SK-N-MC (cell line): ENCODE data around the gene IGF2R.
A peak's percentile ranks its signal among the peaks of the same experiment; 100 is the strongest.

ENCODE experiments used
- DNase-seq: peaks from one replicate; pipeline ENCODE4 v3.0.0-alpha.2; 2011; ENCODE audit warnings: low read depth, low spot score
- H3K27ac ChIP-seq: fragments of 200-600 bp; sonication (generic); 2 replicates; pipeline ENCODE4 v1.5.1; 2016; ENCODE audit warnings: mixed run types
- H3K36me3 ChIP-seq: fragments of 200-600 bp; sonication (generic); 2 replicates; pipeline ENCODE4 v1.6.1; 2017; ENCODE audit warnings: antibody characterized with exemption, low read length, mixed read lengths; ENCODE audit not compliant: insufficient read depth
- H3K4me3 ChIP-seq: fragments of 200-600 bp; sonication (generic); 2 replicates; pipeline ENCODE4 v1.5.1; 2016
- H3K9ac ChIP-seq: fragments of 200-600 bp; sonication (generic); 2 replicates; pipeline ENCODE4 v1.8.0; 2017; ENCODE audit warnings: mixed run types, mixed read lengths; ENCODE audit not compliant: insufficient read length
- H3K9me3 ChIP-seq: fragments of 200-600 bp; sonication (generic); 2 replicates; pipeline ENCODE4 v1.6.1; 2017; ENCODE audit warnings: low read depth, mild to moderate bottlenecking, antibody characterized with exemption, low read length, moderate library complexity, mixed read lengths
- EZH2 ChIP-seq: fragments of 200-600 bp; sonication (generic); IDR thresholded peaks from one replicate; pipeline ENCODE4 v1.6.1; 2017; ENCODE audit warnings: antibody characterized with exemption
- FOXP2 ChIP-seq: optimal IDR thresholded peaks from 2 replicates; pipeline ENCODE3; 2011; ENCODE audit warnings: mild to moderate bottlenecking, moderate library complexity; ENCODE audit not compliant: insufficient read depth; ENCODE audit errors: extremely low read length, control extremely low read depth
- POLR2AphosphoS5 ChIP-seq: IDR thresholded peaks from 2 replicates; pipeline ENCODE4 v1.6.1; 2012; ENCODE audit warnings: mild to moderate bottlenecking, low read depth, low read length, borderline replicate concordance

IGF2R gene

GRCh38 chr6:160002882-160003281 is 34.0 kb downstream of the IGF2R start:
- TF ChIP-seq POLR2AphosphoS5 (no peak), FOXP2 (no peak), EZH2 (no peak)
- Histone ChIP-seq H3K9ac (no peak overlapping the region), H3K9me3 (no peaks in the 10 kb centered on the region), H3K4me3 (no peak overlapping the region), H3K27ac (no peak overlapping the region), H3K36me3 (peaks cover 13% of the 10 kb centered on the region; the same call in 1 of the 2 replicates)
- no peak for DNase-seq

- Histone ChIP-seq H3K4me3 (no peak overlapping the region), H3K36me3 (peaks cover 11% of the 10 kb centered on the region; the same call in 1 of the 2 replicates), H3K9ac (no peak overlapping the region), H3K27ac (no peak overlapping the region), H3K9me3 (no peaks in the 10 kb centered on the region)
- TF ChIP-seq POLR2AphosphoS5 (no peak), FOXP2 (no peak), EZH2 (no peak)
- DNase-seq: no peak
Measured at GRCh38 chr6:160004018-160004417, 35.1 kb downstream of the IGF2R start.

GRCh38 chr6:160004419-160005175 is 35.7 kb downstream of the IGF2R start:
- Histone ChIP-seq H3K9ac (no peak overlapping the region), H3K9me3 (no peaks in the 10 kb centered on the region), H3K36me3 (peaks cover 8% of the 10 kb centered on the region; the same call in 1 of the 2 replicates), H3K4me3 (no peak overlapping the region), H3K27ac (no peak overlapping the region)
- no peak for DNase-seq
- no peak for TF ChIP-seq FOXP2
- TF ChIP-seq EZH2: no peak
- TF ChIP-seq POLR2AphosphoS5: no peak

GRCh38 chr6:160005211-160005610 is 36.3 kb downstream of the IGF2R start:
- Histone ChIP-seq H3K9ac (no peak overlapping the region), H3K9me3 (no peaks in the 10 kb centered on the region), H3K27ac (no peak overlapping the region), H3K4me3 (no peak overlapping the region), H3K36me3 (peaks cover 6% of the 10 kb centered on the region; the same call in 1 of the 2 replicates)
- DNase-seq: no peak
- TF ChIP-seq FOXP2 (no peak), POLR2AphosphoS5 (no peak), EZH2 (no peak)

GRCh38 chr6:160005861-160006540 is 37.1 kb downstream of the IGF2R start:
- TF ChIP-seq EZH2: no peak
- TF ChIP-seq FOXP2: no peak
- no peak for TF ChIP-seq POLR2AphosphoS5
- no peak for DNase-seq
- H3K36me3 ChIP-seq: peaks cover 14% of the 10 kb centered on the region
- H3K4me3 ChIP-seq: no peak overlapping the region
- no peak overlapping the region for H3K27ac ChIP-seq
- no peaks in the 10 kb centered on the region for H3K9me3 ChIP-seq
- no peak overlapping the region for H3K9ac ChIP-seq

- Histone ChIP-seq H3K27ac (no peak overlapping the region), H3K36me3 (peaks cover 25% of the 10 kb centered on the region), H3K4me3 (no peak overlapping the region), H3K9ac (no peak overlapping the region), H3K9me3 (no peaks in the 10 kb centered on the region)
- DNase-seq: no peak
- TF ChIP-seq EZH2: no peak
- TF ChIP-seq POLR2AphosphoS5: no peak
- TF ChIP-seq FOXP2: no peak
Measured at GRCh38 chr6:160007145-160007544, 38.3 kb downstream of the IGF2R start.

- no peaks in the 10 kb centered on the region for H3K9me3 ChIP-seq
- no peak overlapping the region for H3K27ac ChIP-seq
- peaks cover 29% of the 10 kb centered on the region for H3K36me3 ChIP-seq
- H3K9ac ChIP-seq: no peak overlapping the region
- DNase-seq: no peak
- no peak overlapping the region for H3K4me3 ChIP-seq
- TF ChIP-seq EZH2 (no peak), FOXP2 (no peak), POLR2AphosphoS5 (no peak)
Measured at GRCh38 chr6:160007611-160008010, 38.7 kb downstream of the IGF2R start.

GRCh38 chr6:160010067-160010466 is 41.2 kb downstream of the IGF2R start:
- H3K9me3 ChIP-seq: no peaks in the 10 kb centered on the region
- H3K4me3 ChIP-seq: no peak overlapping the region
- H3K9ac ChIP-seq: no peak overlapping the region
- H3K27ac ChIP-seq: no peak overlapping the region
- peaks cover 31% of the 10 kb centered on the region for H3K36me3 ChIP-seq
- no peak for TF ChIP-seq EZH2
- TF ChIP-seq POLR2AphosphoS5: no peak
- TF ChIP-seq FOXP2: no peak
- DNase-seq: no peak

GRCh38 chr6:160013987-160014868 is 45.3 kb downstream of the IGF2R start:
- Histone ChIP-seq H3K27ac (no peak overlapping the region), H3K4me3 (no peak overlapping the region), H3K9ac (peak overlapping the region; percentile 21), H3K9me3 (no peaks in the 10 kb centered on the region), H3K36me3 (peaks cover 40% of the 10 kb centered on the region)
- no peak for DNase-seq
- TF ChIP-seq EZH2 (no peak), FOXP2 (no peak), POLR2AphosphoS5 (no peak)
